BLaER1 (cell line): ENCODE data around the gene ACACB.
A peak's percentile ranks its signal among the peaks of the same experiment; 100 is the strongest.

ENCODE experiments used
- H3K27ac ChIP-seq: shearing (Covaris generic); formaldehyde crosslinking; 2 replicates; pipeline ENCODE4 v1.8.1; 2022
- H3K27me3 ChIP-seq: shearing (Covaris generic); formaldehyde crosslinking; 2 replicates; pipeline ENCODE4 v1.8.1; 2022
- H3K36me3 ChIP-seq: shearing (Covaris generic); formaldehyde crosslinking; 2 replicates; pipeline ENCODE4 v1.8.1; 2022
- H3K4me1 ChIP-seq: shearing (Covaris generic); formaldehyde crosslinking; 2 replicates; pipeline ENCODE4 v1.8.1; 2022
- H3K4me2 ChIP-seq: shearing (Covaris generic); formaldehyde crosslinking; 2 replicates; pipeline ENCODE4 v1.8.1; 2022
- H3K4me3 ChIP-seq: shearing (Covaris generic); formaldehyde crosslinking; 2 replicates; pipeline ENCODE4 v1.8.1; 2022
- H3K9ac ChIP-seq: shearing (Covaris generic); formaldehyde crosslinking; 2 replicates; pipeline ENCODE4 v1.8.1; 2022
- H3K9me3 ChIP-seq: shearing (Covaris generic); formaldehyde crosslinking; 2 replicates; pipeline ENCODE4 v1.8.1; 2022
- H4K20me1 ChIP-seq: shearing (Covaris generic); formaldehyde crosslinking; 2 replicates; pipeline ENCODE4 v1.8.1; 2022
- Cebpa-rat ChIP-seq: shearing (Covaris generic); IDR thresholded peaks from 2 replicates; pipeline ENCODE4 v1.8.1; 2022

Gene ACACB

GRCh38 chr12:109310247-109311125, 194.1 kb downstream of the ACACB start:
- Histone ChIP-seq H4K20me1 (peaks cover 43% of the 10 kb centered on the region), H3K4me2 (peak overlapping the region; percentile 94), H3K36me3 (no peaks in the 10 kb centered on the region), H3K9me3 (no peaks in the 10 kb centered on the region), H3K27me3 (peaks cover 75% of the 10 kb centered on the region), H3K9ac (no peak overlapping the region), H3K4me3 (peak overlapping the region; percentile 64), H3K4me1 (peaks cover 17% of the 10 kb centered on the region), H3K27ac (no peak overlapping the region)
- TF ChIP-seq Cebpa-rat, result no peak
